ENCODE results near the gene AFTPH. TPM values are rescaled to one million over a fixed set of nuclear protein-coding genes. Genes with fewer than 3 reads are reported as not detected.
A peak's percentile ranks its signal among the peaks of the same experiment; 100 is the strongest.

Gene AFTPH
- total and polyA plus RNA-seq, 8 donors = 29.9 to 66.4 (median 54.6) TPM

GRCh38 chr2:64538764-64539433 lies 14.8 kb downstream of the AFTPH start:
- Histone ChIP-seq H3K27ac (no peak overlapping the region), H3K9me3 (no peaks in the 10 kb centered on the region), H3K27me3 (no peaks in the 10 kb centered on the region), H3K4me1 (peaks cover 3 to 35% of the 10 kb centered on the region in 2 donors), H3K4me3 (no peak overlapping the region), H3K36me3 (no peaks in the 10 kb centered on the region)
- DNase-seq (no peak), ATAC-seq (no peak)
- TF ChIP-seq CTCF (IDR thresholded peaks at IDR 0.05) = no peak
- intact Hi-C loops (cut with DNase I) = no loop called here

GRCh38 chr2:64540615-64541014 lies 16.5 kb downstream of the AFTPH start:
- no peaks in the 10 kb centered on the region for H3K36me3 ChIP-seq
- intact Hi-C loops (cut with DNase I) = no loop called here
- no peak for ATAC-seq
- H3K4me1 ChIP-seq = peaks cover 3 to 39% of the 10 kb centered on the region in 2 donors
- no peak for TF ChIP-seq CTCF (IDR thresholded peaks at IDR 0.05)
- DNase-seq = no peak
- no peaks in the 10 kb centered on the region for H3K9me3 ChIP-seq
- no peak overlapping the region for H3K4me3 ChIP-seq
- no peak overlapping the region for H3K27ac ChIP-seq
- no peaks in the 10 kb centered on the region for H3K27me3 ChIP-seq

- no peak overlapping the region for H3K4me3 ChIP-seq
- H3K9me3 ChIP-seq = no peaks in the 10 kb centered on the region
- H3K27me3 ChIP-seq = no peaks in the 10 kb centered on the region
- H3K27ac ChIP-seq = no peak overlapping the region
- no peak for ATAC-seq
- H3K4me1 ChIP-seq = peaks cover 3 to 38% of the 10 kb centered on the region in 2 donors
- intact Hi-C loops (cut with DNase I) = no loop called here
- DNase-seq = no peak
- no peak for TF ChIP-seq CTCF (IDR thresholded peaks at IDR 0.05)
- H3K36me3 ChIP-seq = no peaks in the 10 kb centered on the region
These were observed 17.4 kb downstream of the AFTPH start for GRCh38 chr2:64541547-64541946.

GRCh38 chr2:64542071-64543007 lies 18.2 kb downstream of the AFTPH start:
- Histone ChIP-seq H3K4me1 (peaks cover 3 to 34% of the 10 kb centered on the region in 2 donors), H3K36me3 (no peaks in the 10 kb centered on the region), H3K9me3 (no peaks in the 10 kb centered on the region), H3K4me3 (no peak overlapping the region), H3K27me3 (no peaks in the 10 kb centered on the region), H3K27ac (no peak overlapping the region)
- TF ChIP-seq CTCF (IDR thresholded peaks at IDR 0.05) = no peak
- no peak for DNase-seq
- ATAC-seq = peak; percentile 52
- intact Hi-C loops (cut with DNase I) = no loop called here

Measured in left lung (tissue), 10 donors.